DMS 273 treated with DMSO at 0.1 percent for 48 hours (cell line): ENCODE results near the gene TPM2.
"Not testable (repeated sequence)": the region's sequence is repeated elsewhere in the genome, so short reads cannot be mapped to it uniquely, and the experiment has no call there.

Experiments
- DNase-seq: peaks from one replicate; lab custom pipeline; 2025; lab: John Stamatoyannopoulos, UW

The TPM2 gene

DNA sequence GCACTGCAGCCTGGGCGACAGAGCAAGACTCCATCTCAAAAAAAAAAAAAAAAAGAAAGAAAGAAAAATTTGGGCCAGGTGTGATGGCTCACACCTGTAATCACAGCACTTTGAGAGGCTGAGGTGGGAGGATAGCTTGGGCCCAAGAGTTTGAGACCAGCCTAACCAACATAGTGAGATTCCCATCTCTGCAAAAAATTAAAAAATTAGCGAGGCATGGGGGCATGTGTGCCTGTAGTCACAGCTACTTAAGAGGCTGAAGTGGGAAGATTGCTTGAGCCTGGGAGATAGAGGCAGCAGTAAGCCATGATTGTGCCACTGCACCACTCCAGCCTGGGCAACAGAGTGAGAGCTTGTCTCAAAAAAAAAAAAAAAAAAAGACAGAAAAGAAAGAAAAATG is 36.1 kb downstream of the TPM2 start:
- no peak for DNase-seq

GRCh38 chr9:35652829-35653209 is 36.9 kb downstream of the TPM2 start:
- no peak for DNase-seq

GRCh38 chr9:35651956-35652828 is 37.5 kb downstream of the TPM2 start:
- no peak for DNase-seq

- DNase-seq, result no peak
Measured at GRCh38 chr9:35650341-35651158, 39.2 kb downstream of the TPM2 start, which contains the start of gene SIT1. Gene SIT1, minus strand, starts transcription at chr9:35650931. Its CDS starts 78 bp downstream, at chr9:35650853.

DNA sequence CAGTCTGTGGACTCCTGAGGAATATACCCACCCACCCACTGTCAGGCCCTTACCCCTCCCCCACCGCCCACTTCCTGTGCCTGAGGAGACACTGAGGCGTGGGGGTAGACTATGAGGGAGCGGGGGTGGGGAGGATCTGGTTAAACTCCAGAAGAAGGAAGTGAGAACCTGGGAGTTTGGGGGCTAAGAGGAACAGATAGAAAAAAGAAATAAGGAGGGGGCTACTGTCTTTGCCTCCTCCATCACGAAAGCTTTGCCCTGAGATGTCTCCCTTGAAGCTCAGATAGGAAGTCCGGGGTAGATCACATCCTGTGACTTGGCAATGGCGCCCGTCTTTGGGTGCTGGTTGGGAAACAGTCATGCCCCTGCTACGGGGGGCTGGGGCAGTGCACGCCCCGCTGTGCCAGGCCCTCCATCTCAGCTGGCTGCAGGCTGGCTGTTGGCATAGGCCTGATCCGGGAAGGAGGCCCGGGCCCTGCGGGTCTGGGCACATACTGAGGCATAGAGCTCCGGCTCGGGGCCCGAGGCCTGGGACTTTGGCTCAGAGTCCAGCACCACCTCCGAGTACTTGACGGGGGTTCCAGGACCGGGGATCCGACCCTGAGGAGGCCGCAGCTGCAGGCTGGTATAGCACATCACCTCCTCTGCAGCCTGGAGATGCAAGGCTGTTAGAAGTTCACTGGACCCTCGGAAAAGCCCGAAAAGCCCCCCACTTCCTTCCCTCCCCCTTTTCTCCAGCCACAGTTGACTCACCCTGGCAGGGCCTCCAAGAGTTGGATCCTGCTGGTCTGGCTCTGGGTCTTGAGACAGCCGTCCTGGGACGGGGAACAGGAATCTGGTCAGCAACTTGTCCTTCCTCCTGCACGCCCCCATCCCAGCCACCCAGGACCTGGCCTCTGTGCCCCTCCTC is 40.0 kb downstream of the TPM2 start:
- DNase-seq, result no peak

DNA sequence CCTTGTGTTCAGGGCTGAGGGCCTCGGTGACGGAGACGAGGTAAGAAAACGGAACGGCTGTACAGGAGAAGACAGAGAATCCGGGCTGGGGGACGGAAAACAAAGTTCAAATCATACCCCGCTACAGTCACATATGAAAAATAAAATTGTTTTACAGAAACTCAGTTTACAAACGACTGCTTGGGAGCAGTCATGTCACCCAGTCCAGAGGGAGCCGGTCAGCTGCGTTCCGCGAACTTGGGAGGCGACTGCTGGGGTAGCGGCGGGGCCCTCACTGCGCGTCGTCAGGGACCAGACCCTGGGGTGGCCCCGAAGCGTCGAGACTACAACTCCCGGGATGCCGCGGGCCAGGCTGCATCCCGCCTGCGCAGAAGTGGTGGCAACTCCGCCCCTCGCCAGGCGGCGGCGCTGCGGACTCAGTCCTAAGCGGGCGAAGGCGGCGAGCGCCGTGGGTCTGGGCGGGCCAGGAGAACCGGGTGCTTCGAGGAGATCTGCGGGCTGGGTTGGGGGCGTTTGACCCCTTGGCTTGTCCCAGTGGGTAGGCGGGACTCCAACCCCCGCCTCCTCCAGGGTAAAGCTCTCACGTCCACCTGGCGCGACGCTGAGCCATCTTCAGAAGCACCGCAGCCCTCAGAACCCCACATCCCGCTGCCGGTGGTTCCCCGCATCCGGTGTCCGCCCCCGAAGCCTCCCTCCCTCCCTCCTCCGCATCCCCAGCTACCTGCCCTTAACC is 43.0 kb downstream of the TPM2 start:
- peak; percentile 60 for DNase-seq

DNA sequence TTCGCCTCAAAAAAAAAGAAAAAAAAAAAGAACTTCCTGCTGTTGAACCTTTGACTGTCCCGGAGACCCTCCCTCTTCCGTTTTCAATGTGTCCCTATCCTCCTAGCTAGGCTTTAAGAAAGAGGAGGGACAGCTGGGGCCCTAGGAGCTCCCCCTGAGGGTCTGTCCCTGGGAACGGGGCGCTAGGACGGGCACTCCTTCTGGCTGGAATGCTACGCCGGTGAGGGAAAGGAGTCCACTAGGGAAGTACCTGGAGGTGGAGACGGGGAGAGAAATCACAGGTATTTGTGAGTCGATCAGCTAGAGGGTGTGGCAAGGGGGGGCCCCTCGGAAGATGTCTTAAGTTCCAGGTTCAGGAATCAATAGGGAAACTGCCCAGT is 43.6 kb downstream of the TPM2 start:
- DNase-seq, result no peak

GRCh38 chr9:35645736-35646135 is 44.0 kb downstream of the TPM2 start:
- DNase-seq, result not testable (repeated sequence)

GRCh38 chr9:35643046-35643445 is 46.7 kb downstream of the TPM2 start:
- no peak for DNase-seq

- DNase-seq, result not testable (repeated sequence)
Measured at GRCh38 chr9:35641478-35641877, 48.2 kb downstream of the TPM2 start.

GRCh38 chr9:35640431-35640830 is 49.3 kb downstream of the TPM2 start:
- not testable (repeated sequence) for DNase-seq

DNA sequence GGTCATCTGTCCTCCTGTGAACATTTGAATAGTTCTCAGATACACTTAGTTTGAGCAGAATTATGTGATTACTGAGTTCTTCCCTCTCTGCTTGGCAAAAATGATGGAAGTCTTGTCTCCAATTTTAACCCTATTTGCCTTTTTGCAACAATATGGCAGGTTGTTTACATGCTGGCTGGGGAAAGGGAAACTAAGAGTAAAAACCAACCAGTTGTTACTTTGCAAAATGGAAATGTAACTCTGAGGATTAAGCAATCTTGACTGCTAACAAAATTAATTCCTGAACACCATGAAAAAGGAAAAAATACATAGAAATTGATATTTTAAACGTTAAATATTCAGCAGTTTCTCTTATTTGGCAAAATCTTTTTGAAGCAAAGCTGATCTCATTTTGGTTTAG is 50.1 kb downstream of the TPM2 start:
- no peak for DNase-seq

GRCh38 chr9:35639225-35639624 is 50.5 kb downstream of the TPM2 start:
- DNase-seq, result not testable (repeated sequence)

DNA sequence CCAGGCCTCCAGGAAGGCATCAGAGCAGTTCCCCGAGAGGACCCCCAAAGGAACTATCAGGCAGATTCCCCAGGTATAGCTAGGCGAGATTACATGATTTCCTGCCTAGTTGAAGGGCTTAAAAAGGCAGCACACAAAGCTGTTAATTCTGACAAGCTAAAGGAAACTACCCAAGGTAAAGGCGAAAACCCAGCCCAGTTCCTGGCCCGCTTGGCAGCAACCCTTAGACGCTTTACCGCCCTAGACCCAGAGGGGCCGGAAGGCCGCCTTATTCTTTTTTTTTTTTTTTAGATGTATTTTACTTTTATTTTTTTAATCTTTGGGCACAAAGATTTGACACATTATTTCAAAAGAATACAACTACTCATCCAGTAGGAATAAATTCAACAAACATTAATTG is 51.0 kb downstream of the TPM2 start:
- DNase-seq, result not testable (repeated sequence)

DNA sequence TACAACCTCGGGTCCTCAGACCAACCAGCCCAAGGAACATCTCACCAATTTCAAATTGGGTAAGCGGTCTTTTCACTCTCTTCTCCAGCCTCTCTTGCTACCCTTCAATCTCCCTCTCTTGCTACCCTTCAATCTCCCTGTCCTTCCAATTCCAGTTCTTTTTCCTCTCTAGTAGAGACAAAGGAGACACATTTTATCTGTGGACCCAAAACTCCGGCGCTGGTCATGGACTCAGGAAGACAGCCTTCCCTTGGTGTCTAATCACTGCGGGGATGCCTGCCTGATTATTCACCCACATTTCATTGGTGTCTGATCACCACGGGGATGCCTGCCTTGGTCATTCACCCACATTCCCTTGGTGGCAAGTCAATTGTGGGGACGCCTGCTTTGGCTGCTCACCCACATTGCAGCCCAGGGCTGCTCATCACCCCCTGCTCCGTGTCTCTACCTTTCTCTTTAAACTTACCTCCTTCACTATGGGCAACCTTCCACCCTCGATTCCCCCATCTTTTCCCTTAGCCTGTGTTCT is 52.2 kb downstream of the TPM2 start:
- DNase-seq, result not testable (repeated sequence)

DNA sequence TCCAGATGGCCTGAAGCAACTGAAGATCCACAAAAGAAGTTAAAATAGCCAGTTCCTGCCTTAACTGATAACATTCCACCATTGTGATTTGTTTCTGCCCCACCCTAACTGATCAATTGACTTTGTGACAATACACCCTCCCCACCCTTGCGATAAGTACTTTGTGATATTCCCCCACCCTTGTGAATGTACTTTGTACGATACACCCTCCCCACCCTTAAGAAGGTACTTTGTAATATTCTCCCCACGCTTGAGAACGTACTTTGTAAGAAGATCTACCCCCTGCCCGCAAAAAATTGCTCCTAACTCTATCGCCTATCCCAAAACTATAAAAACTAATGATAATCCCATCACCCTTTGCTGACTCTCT is 52.9 kb downstream of the TPM2 start:
- not testable (repeated sequence) for DNase-seq

DNA sequence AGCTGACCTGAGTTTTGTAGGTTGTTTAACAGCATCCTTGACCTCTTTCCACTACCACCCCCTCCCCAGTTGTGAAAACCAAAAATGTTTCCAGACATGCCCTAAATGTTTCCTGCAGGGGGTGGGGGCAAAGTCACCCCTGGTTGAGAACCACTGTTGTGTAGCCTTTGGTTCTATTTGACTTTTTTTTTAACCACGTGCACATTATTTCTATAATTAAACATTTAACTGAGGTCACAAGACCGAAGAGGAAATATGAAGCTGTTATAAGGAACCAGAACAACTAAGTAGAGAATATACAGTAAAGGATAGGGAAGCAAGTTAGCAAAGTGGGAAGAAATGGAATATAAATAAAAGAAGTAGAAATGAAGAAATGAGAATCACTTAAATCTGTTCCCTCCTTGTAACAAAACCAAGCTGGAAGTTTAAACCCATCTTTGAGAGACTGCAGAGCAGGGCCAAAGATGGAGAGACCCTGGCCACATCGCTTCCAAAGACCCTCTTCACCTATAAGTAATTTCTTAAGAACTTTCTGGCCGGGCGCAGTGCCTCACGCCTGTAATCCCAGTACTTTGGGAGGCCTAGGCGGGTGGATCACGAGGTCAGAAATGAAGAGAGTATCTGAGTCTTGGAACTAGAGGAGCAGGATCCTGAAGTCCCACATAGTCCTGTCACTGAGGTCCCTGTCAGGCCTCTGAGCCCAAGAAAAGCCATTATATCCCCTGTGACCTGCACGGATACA is 53.4 kb downstream of the TPM2 start:
- no peak for DNase-seq

GRCh38 chr9:35635730-35636129 is 54.0 kb downstream of the TPM2 start:
- no peak for DNase-seq
